ENCODE data around the gene RHOV.

DNA sequence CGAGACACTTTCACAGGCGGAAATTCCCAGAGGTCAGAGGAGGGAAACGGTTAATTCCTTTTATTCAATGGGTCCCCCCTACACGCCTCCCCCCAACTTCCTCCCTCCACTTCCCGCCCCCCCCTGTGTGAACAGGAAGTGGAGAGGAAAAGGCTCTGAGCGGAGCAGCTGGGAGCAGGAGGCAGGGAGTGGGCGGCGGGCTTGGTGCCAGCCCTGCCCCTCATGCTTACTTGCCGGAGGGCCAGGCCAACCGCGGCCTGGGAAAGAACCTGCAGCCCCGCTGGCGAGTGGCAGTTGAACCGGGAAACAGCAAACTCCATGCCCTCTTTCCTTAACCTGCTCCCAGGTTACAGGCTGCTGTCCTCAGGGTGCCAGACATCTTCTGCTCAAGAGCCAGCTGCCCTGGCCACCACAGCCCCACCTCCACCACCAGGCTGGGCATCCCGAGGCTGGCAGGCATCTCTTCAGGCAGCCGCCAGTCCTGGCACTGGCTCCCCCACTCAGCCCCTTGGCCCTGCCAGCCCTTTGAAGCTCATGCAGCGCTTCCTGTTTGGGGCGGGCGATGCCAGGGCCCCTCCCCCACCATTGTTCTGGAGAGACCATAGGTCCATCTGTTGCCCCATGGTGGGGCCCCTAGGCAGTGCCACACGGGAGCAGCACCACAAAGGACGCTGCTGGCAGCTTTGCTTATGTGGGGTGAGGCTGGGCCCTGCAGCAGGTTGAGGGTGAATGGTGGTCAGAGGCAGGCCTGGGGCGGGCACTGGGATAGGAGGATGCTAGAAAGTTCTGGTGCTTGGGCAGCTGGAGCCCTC is 33.2 kb upstream of the RHOV start:
- TF ChIP-seq, protein P1, sequence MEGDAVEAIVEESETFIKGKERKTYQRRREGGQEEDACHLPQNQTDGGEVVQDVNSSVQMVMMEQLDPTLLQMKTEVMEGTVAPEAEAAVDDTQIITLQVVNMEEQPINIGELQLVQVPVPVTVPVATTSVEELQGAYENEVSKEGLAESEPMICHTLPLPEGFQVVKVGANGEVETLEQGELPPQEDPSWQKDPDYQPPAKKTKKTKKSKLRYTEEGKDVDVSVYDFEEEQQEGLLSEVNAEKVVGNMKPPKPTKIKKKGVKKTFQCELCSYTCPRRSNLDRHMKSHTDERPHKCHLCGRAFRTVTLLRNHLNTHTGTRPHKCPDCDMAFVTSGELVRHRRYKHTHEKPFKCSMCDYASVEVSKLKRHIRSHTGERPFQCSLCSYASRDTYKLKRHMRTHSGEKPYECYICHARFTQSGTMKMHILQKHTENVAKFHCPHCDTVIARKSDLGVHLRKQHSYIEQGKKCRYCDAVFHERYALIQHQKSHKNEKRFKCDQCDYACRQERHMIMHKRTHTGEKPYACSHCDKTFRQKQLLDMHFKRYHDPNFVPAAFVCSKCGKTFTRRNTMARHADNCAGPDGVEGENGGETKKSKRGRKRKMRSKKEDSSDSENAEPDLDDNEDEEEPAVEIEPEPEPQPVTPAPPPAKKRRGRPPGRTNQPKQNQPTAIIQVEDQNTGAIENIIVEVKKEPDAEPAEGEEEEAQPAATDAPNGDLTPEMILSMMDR (IDR thresholded peaks at IDR 0.05; ENCODE audit: low read depth, low read length, poor library complexity, severe bottlenecking) = no peak
- no peak for TF ChIP-seq EZH2phosphoT487 (IDR thresholded peaks at IDR 0.05; ENCODE audit: borderline replicate concordance, low read length)
